ENCODE measurements around the gene RAP1A.

DNA sequence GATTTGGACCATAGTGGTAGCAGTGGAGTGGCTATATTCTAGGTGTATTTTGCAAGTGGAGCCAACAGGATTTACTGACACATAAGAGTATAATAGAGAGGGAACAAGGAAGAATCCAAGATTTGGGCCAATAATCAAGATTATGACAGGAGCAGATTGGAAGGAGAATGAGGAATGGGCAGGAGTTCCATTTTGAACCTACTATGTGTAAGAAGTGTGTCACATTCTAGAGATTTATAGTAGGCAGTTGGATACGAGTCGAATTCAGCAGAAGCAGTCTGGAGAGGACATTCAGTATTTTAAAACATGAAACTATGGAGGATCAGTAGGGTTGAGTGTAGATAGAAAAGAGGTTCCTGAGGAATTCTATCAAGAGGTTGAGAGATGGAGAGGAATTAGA, 97.9 kb downstream of the RAP1A start:
- TF ChIP-seq, protein P1, sequence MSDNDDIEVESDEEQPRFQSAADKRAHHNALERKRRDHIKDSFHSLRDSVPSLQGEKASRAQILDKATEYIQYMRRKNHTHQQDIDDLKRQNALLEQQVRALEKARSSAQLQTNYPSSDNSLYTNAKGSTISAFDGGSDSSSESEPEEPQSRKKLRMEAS (IDR thresholded peaks at IDR 0.05) = no peak
- TF ChIP-seq CEBPB (IDR thresholded peaks at IDR 0.05) (no peak), TEAD4 (IDR thresholded peaks at IDR 0.05) (no peak), TAF1 (IDR thresholded peaks at IDR 0.05; ENCODE audit: low read depth) (no peak)
